Activated B cell treated with CpG ODN at 0.5 μM for 24 hours (primary cell): ENCODE measurements around the gene SLC3A2. TPM values are rescaled to one million over a fixed set of nuclear protein-coding genes. Genes with fewer than 3 reads are reported as not detected.

Experiments
- ATAC-seq: fragments of 200-7000 bp; cut with Tn5 transposase; one replicate; pipeline ENCODE4 v1.10.0; 2021; ENCODE audit warnings: low read depth, mild to moderate bottlenecking, moderate library complexity
- CTCF ChIA-PET: fragments of 350-600 bp; sonication (Branson Sonifier 250); formaldehyde crosslinking; loops from one replicate; lab custom pipeline; 2021; ENCODE audit warnings: antibody characterized with exemption; lab: Charles Lee
- POLR2A ChIA-PET: fragments of 350-600 bp; sonication (Branson Sonifier 250); formaldehyde crosslinking; loops from one replicate; lab custom pipeline; 2021; ENCODE audit warnings: antibody characterized with exemption; lab: Charles Lee
- DNase-seq: peaks from one replicate; pipeline ENCODE4 v3.0.0; 2022
- H3K27ac Mint-ChIP-seq: one replicate; pipeline ENCODE4 v1.8.0; 2020; ENCODE audit warnings: mixed read lengths
- H3K27me3 Mint-ChIP-seq: one replicate; pipeline ENCODE4 v1.8.0; 2021; ENCODE audit warnings: mixed read lengths
- H3K36me3 Mint-ChIP-seq: one replicate; pipeline ENCODE4 v1.8.0; 2021; ENCODE audit warnings: low read depth, mixed read lengths
- H3K4me1 Mint-ChIP-seq: one replicate; pipeline ENCODE4 v1.8.0; 2021; ENCODE audit warnings: mixed read lengths
- H3K4me3 Mint-ChIP-seq: one replicate; pipeline ENCODE4 v1.8.0; 2020; ENCODE audit warnings: mild to moderate bottlenecking, mixed read lengths
- H3K9me3 Mint-ChIP-seq: one replicate; pipeline ENCODE4 v1.8.0; 2020; ENCODE audit warnings: mixed read lengths
- intact Hi-C: fragments of 100-400 bp; cut with micrococcal nuclease; formaldehyde crosslinking; loops from one replicate; pipeline ENCODE4 v1.15.1; 2024
- total RNA-seq: library from RNA; stranded (reverse); gene quantifications from 2 replicates; pipeline ENCODE4 v1.2.3, GENCODE V29; 2022
- TF ChIP-seq, protein P1 (sequence below): fragments of 200-600 bp; IDR thresholded peaks from one replicate; pipeline ENCODE4 v1.8.0; 2022; ENCODE audit warnings: antibody characterized with exemption, mild to moderate bottlenecking

Gene SLC3A2
- total RNA-seq, 1 donor from 2014 or later: 274 TPM

- intact Hi-C loops: no loop called here
- ChIA-PET CTCF (no interaction called here), POLR2A (no interaction called here)
- H3K27me3 Mint-ChIP-seq: peaks cover 65% of the 10 kb centered on the region
- TF ChIP-seq, protein P1, sequence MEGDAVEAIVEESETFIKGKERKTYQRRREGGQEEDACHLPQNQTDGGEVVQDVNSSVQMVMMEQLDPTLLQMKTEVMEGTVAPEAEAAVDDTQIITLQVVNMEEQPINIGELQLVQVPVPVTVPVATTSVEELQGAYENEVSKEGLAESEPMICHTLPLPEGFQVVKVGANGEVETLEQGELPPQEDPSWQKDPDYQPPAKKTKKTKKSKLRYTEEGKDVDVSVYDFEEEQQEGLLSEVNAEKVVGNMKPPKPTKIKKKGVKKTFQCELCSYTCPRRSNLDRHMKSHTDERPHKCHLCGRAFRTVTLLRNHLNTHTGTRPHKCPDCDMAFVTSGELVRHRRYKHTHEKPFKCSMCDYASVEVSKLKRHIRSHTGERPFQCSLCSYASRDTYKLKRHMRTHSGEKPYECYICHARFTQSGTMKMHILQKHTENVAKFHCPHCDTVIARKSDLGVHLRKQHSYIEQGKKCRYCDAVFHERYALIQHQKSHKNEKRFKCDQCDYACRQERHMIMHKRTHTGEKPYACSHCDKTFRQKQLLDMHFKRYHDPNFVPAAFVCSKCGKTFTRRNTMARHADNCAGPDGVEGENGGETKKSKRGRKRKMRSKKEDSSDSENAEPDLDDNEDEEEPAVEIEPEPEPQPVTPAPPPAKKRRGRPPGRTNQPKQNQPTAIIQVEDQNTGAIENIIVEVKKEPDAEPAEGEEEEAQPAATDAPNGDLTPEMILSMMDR: no peak
- ATAC-seq (no peak), DNase-seq (no peak)
- H3K36me3 Mint-ChIP-seq: no peaks in the 10 kb centered on the region
- no peaks in the 10 kb centered on the region for H3K9me3 Mint-ChIP-seq
- H3K4me1 Mint-ChIP-seq: peaks cover 18% of the 10 kb centered on the region
- H3K27ac Mint-ChIP-seq: no peak overlapping the region
- no peak overlapping the region for H3K4me3 Mint-ChIP-seq
Measured at GRCh38 chr11:62930157-62930556, 49.5 kb downstream of the SLC3A2 start.

DNA sequence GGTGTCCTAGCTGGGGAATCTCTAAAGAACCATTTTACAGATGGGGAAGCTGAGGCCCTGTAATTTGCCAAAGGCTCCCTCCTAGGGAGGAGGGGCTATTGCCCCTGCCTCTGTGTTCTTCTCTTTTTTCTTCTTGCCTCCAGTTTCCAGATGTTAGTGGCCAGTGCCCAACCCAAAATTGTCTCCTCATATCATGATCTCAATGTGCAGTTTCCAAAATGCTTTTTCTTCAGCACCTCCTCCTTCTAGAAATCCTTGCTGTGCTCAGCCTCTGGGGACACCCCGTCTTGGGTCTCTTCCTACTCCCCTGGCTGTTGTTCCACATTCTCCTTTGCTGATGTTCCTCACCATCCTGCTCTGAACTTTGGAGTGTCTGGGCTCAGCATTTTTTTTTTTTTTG is 50.0 kb downstream of the SLC3A2 start:
- H3K27me3 Mint-ChIP-seq: peaks cover 60% of the 10 kb centered on the region
- DNase-seq (no peak), ATAC-seq (no peak)
- no peaks in the 10 kb centered on the region for H3K36me3 Mint-ChIP-seq
- intact Hi-C loops: no loop called here
- no peak overlapping the region for H3K27ac Mint-ChIP-seq
- H3K9me3 Mint-ChIP-seq: no peaks in the 10 kb centered on the region
- H3K4me1 Mint-ChIP-seq: peaks cover 13% of the 10 kb centered on the region
- ChIA-PET CTCF (no interaction called here), POLR2A (no interaction called here)
- TF ChIP-seq, protein P1: no peak
- no peak overlapping the region for H3K4me3 Mint-ChIP-seq

DNA sequence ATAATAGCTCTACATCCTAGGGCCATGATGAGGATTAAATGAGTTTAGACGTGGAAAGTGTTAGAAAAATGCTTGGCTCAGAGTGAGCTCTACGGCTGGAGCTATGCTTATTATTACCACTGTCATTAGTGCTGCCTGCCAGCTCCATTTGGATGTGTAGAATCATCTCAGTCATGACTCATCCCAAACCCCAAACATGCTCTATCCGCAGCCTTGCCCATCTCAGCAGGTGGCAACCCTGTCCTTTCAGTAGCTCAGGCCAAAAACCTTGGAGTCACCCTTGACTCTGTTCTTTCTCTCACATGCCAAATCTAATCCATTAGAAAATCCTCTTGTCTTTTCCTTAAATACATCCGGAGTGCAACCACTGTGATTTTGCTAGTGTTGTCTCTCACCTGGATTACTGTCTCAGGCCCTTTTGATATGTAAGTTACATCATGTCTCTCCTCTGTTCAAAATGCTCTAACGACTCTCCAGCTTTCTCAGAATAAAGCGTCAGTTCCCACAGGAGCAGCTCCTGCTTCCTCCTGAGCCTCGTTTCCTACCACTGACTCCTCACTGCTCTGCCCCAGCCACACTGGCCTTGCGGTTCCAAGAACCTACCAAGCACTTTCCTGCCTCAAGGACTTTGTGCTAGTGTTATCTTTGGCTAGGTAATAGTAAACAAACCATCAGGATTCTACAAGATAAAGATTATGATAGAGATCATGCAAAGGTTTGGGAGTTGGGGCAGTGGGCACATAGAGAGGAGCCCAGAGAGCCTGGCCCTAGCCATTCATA is 51.0 kb downstream of the SLC3A2 start:
- ChIA-PET CTCF (no interaction called here), POLR2A (interaction anchor here (0.6 kb wide), 1 partner anchor 10 kb away, joined by 6 read pairs; no protein-coding TSS in a partner anchor)
- no peak overlapping the region for H3K27ac Mint-ChIP-seq
- no peaks in the 10 kb centered on the region for H3K9me3 Mint-ChIP-seq
- no peaks in the 10 kb centered on the region for H3K36me3 Mint-ChIP-seq
- DNase-seq (no peak), ATAC-seq (no peak)
- intact Hi-C loops: no loop called here
- no peak overlapping the region for H3K4me3 Mint-ChIP-seq
- H3K27me3 Mint-ChIP-seq: peaks cover 54% of the 10 kb centered on the region
- TF ChIP-seq, protein P1: no peak
- peaks cover 3% of the 10 kb centered on the region for H3K4me1 Mint-ChIP-seq

DNA sequence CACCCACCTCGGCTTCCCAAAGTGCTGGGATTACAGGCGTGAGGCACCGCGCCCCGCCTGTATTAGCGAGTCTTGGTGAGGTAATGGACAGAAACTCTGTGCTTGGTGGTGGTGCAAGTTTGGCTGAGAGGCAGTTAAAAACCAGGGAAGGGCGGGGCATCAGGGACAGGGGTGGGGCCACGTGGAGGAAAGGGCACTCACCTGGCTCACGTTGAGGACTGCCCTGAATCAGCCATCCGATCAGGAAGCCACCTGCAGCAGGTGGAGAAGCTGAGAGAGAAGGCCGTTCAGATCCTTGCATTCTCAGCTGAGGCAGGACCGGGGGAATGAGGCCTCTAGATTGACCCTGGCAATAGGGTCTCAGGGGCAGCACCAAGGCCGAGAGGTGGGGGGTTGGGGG is 52.6 kb downstream of the SLC3A2 start:
- peaks cover 39% of the 10 kb centered on the region for H3K27me3 Mint-ChIP-seq
- H3K4me3 Mint-ChIP-seq: no peak overlapping the region
- ChIA-PET CTCF (no interaction called here), POLR2A (no interaction called here)
- no peaks in the 10 kb centered on the region for H3K4me1 Mint-ChIP-seq
- TF ChIP-seq, protein P1: no peak
- intact Hi-C loops: no loop called here
- H3K36me3 Mint-ChIP-seq: no peaks in the 10 kb centered on the region
- DNase-seq: no peak
- ATAC-seq: no peak
- H3K9me3 Mint-ChIP-seq: peaks cover 7% of the 10 kb centered on the region
- no peak overlapping the region for H3K27ac Mint-ChIP-seq

- Mint-ChIP-seq H3K27me3 (peaks cover 33% of the 10 kb centered on the region), H3K36me3 (no peaks in the 10 kb centered on the region), H3K9me3 (peaks cover 7% of the 10 kb centered on the region), H3K4me1 (no peaks in the 10 kb centered on the region), H3K4me3 (no peak overlapping the region), H3K27ac (no peak overlapping the region)
- ChIA-PET CTCF (no interaction called here), POLR2A (no interaction called here)
- intact Hi-C loops: no loop called here
- no peak for ATAC-seq
- no peak for DNase-seq
- TF ChIP-seq, protein P1: no peak
Measured at GRCh38 chr11:62933750-62934495, 53.2 kb downstream of the SLC3A2 start.
